Bronchial epithelial cell (primary cell): Measurements from ENCODE around the gene ADAMTS12. TPM values are rescaled to one million over a fixed set of nuclear protein-coding genes. Genes with fewer than 3 reads are reported as not detected.

Source experiments
- DNase-seq: peaks from one replicate; pipeline ENCODE4 v3.0.0-alpha.2; 2010; ENCODE audit warnings: low read depth
- FAIRE-seq: peaks from 2 replicates; lab custom pipeline; 2011; peaks lifted over from hg19 to GRCh38; lab: Jason Lieb, UNC
- H3K27me3 ChIP-seq: 2 replicates; pipeline ENCODE4 v1.5.1; 2011; ENCODE audit warnings: low read length; ENCODE audit not compliant: control insufficient read depth, insufficient read depth
- H3K36me3 ChIP-seq: 2 replicates; pipeline ENCODE4 v1.5.1; 2011; ENCODE audit warnings: low read length; ENCODE audit not compliant: control insufficient read depth, insufficient read depth
- H3K4me3 ChIP-seq: 2 replicates; pipeline ENCODE4 v1.5.1; 2011; ENCODE audit warnings: mild to moderate bottlenecking, low read depth, low read length, control low read depth
- CTCF ChIP-seq: IDR thresholded peaks from 2 replicates; pipeline ENCODE4 v1.5.1; 2011; ENCODE audit warnings: mild to moderate bottlenecking, moderate library complexity, low read length, control low read depth, inconsistent platforms; ENCODE audit not compliant: insufficient read depth, severe bottlenecking
- total RNA-seq: library from RNA; depleted of rRNA; stranded (reverse); fragments of >200 nt; gene quantifications from 2 replicates; pipeline ENCODE4 v1.2.1, GENCODE V29; 2014

The ADAMTS12 gene
- total RNA-seq, 1 donor from 2014 or later: 0.26 TPM

- no peaks in the 10 kb centered on the region for H3K36me3 ChIP-seq
- DNase-seq: no peak
- H3K27me3 ChIP-seq: no peaks in the 10 kb centered on the region
- no peak for FAIRE-seq
- no peak for TF ChIP-seq CTCF
- no peak overlapping the region for H3K4me3 ChIP-seq
Measured at GRCh38 chr5:33530183-33531036, 361.4 kb downstream of the ADAMTS12 start.

- TF ChIP-seq CTCF: no peak
- no peaks in the 10 kb centered on the region for H3K36me3 ChIP-seq
- FAIRE-seq: no peak
- no peaks in the 10 kb centered on the region for H3K27me3 ChIP-seq
- no peak overlapping the region for H3K4me3 ChIP-seq
- DNase-seq: no peak
Measured at GRCh38 chr5:33527696-33528095, 364.1 kb downstream of the ADAMTS12 start.

- Histone ChIP-seq H3K27me3 (no peaks in the 10 kb centered on the region), H3K4me3 (no peak overlapping the region), H3K36me3 (no peaks in the 10 kb centered on the region)
- no peak for TF ChIP-seq CTCF
- no peak for FAIRE-seq
- no peak for DNase-seq
Measured at GRCh38 chr5:33526755-33527154, 365.0 kb downstream of the ADAMTS12 start.

- TF ChIP-seq CTCF: no peak
- FAIRE-seq (no peak), DNase-seq (no peak)
- Histone ChIP-seq H3K27me3 (no peaks in the 10 kb centered on the region), H3K36me3 (no peaks in the 10 kb centered on the region), H3K4me3 (no peak overlapping the region)
Measured at GRCh38 chr5:33524476-33524875, 367.3 kb downstream of the ADAMTS12 start.

- Histone ChIP-seq H3K4me3 (no peak overlapping the region), H3K27me3 (no peaks in the 10 kb centered on the region), H3K36me3 (no peaks in the 10 kb centered on the region)
- FAIRE-seq (no peak), DNase-seq (peak; percentile 19)
- no peak for TF ChIP-seq CTCF
Measured at GRCh38 chr5:33523208-33523771, 368.5 kb downstream of the ADAMTS12 start.
